HFFc6 (cell line): Measurements from ENCODE around the gene EFNA1. TPM values are rescaled to one million over a fixed set of nuclear protein-coding genes. Genes with fewer than 3 reads are reported as not detected.

Experiments
- DNase-seq: peaks from one replicate; pipeline ENCODE4 v3.0.0-alpha.2; 2018
- H3K27ac Mint-ChIP-seq: 2 replicates; pipeline ENCODE4 v1.8.0; 2020; ENCODE audit warnings: mild to moderate bottlenecking, mixed read lengths
- H3K27me3 Mint-ChIP-seq: 2 replicates; pipeline ENCODE4 v1.8.0; 2021; ENCODE audit warnings: mild to moderate bottlenecking, moderate library complexity, mixed read lengths; ENCODE audit not compliant: insufficient read depth
- H3K36me3 Mint-ChIP-seq: 2 replicates; pipeline ENCODE4 v1.8.0; 2021; ENCODE audit warnings: low read depth, mixed read lengths
- H3K4me1 Mint-ChIP-seq: 2 replicates; pipeline ENCODE4 v1.8.0; 2020; ENCODE audit warnings: low read depth, mixed read lengths
- H3K4me3 Mint-ChIP-seq: 2 replicates; pipeline ENCODE4 v1.8.0; 2020; ENCODE audit warnings: mild to moderate bottlenecking, moderate library complexity, mixed read lengths
- H3K9me3 Mint-ChIP-seq: 2 replicates; pipeline ENCODE4 v1.8.0; 2020; ENCODE audit warnings: mild to moderate bottlenecking, mixed read lengths
- CTCF ChIP-seq: fragments of 200-600 bp; sonication (generic); IDR thresholded peaks from 2 replicates; pipeline ENCODE4 v1.5.0; 2021; ENCODE audit warnings: antibody characterized with exemption, mild to moderate bottlenecking
- total RNA-seq, 6 experiments: library from RNA; stranded (reverse); fragmentation: NEBNext Ultra II Directional; extraction: Animal tissue kit (Norgen Biotek cat#: 25700); gene quantifications; 2 replicates in 1 of 6; 3 replicates in 5 of 6; pipeline ENCODE4 v1.2.3, GENCODE V29; 2021

Gene EFNA1
- total RNA-seq, 6 experiments from 2014 or later, result 0.19 TPM; not detected in 5

- Mint-ChIP-seq H3K27me3 (no peaks in the 10 kb centered on the region; the same call in 1 of the 2 replicates), H3K4me1 (0 out of 2 replicates have a peak, but pooled peaks cover 6% of the 10 kb centered on the region), H3K27ac (no peak overlapping the region), H3K9me3 (no peaks in the 10 kb centered on the region), H3K36me3 (peaks cover 4% of the 10 kb centered on the region; the same call in 1 of the 2 replicates), H3K4me3 (no peak overlapping the region)
- no peak for DNase-seq
- TF ChIP-seq CTCF, result no peak
Measured at GRCh38 chr1:155182052-155182550, 54.4 kb downstream of the EFNA1 start.

GRCh38 chr1:155183775-155184221 lies 56.1 kb downstream of the EFNA1 start:
- no peaks in the 10 kb centered on the region; the same call in 1 of the 2 replicates for H3K27me3 Mint-ChIP-seq

GRCh38 chr1:155184351-155184811 lies 56.7 kb downstream of the EFNA1 start:
- H3K27ac Mint-ChIP-seq, result no peak overlapping the region
- H3K27me3 Mint-ChIP-seq, result no peaks in the 10 kb centered on the region; the same call in 1 of the 2 replicates
- no peak for DNase-seq
- H3K36me3 Mint-ChIP-seq, result peaks cover 5% of the 10 kb centered on the region; the same call in 1 of the 2 replicates
- 0 out of 2 replicates have a peak, but pooled peaks cover 7% of the 10 kb centered on the region for H3K4me1 Mint-ChIP-seq
- no peaks in the 10 kb centered on the region for H3K9me3 Mint-ChIP-seq
- H3K4me3 Mint-ChIP-seq, result no peak overlapping the region
- TF ChIP-seq CTCF, result no peak

More at GRCh38 chr1:155183775-155184221, 56.1 kb downstream of the EFNA1 start:
- no peak overlapping the region for H3K27ac Mint-ChIP-seq
- no peak for DNase-seq
- no peak overlapping the region for H3K4me3 Mint-ChIP-seq
- 0 out of 2 replicates have a peak, but pooled peaks cover 7% of the 10 kb centered on the region for H3K4me1 Mint-ChIP-seq
- H3K36me3 Mint-ChIP-seq, result peaks cover 8% of the 10 kb centered on the region; the same call in 1 of the 2 replicates
- H3K9me3 Mint-ChIP-seq, result no peaks in the 10 kb centered on the region
- TF ChIP-seq CTCF, result no peak

Other genes with a start within 250 kb of the EFNA1 start
- gene PMVK, start 191.2 kb upstream of the EFNA1 start, total RNA-seq, result 10 to 100 TPM; 29.1 to 33.4 (median 32.5) TPM
- gene PBXIP1, start 171.8 kb upstream of the EFNA1 start, total RNA-seq, result 10 to 100 TPM; 26.4 to 42.5 (median 28.1) TPM
- gene PYGO2, start 166.1 kb upstream of the EFNA1 start, total RNA-seq, result 10 to 100 TPM; 19.9 to 23.7 (median 21.3) TPM
- gene SHC1, start 157.1 kb upstream of the EFNA1 start, total RNA-seq, result 100 to 1,000 TPM; 371 to 461 (median 401) TPM
- 100 to 1,000 TPM in 3 of 6 experiments, 10 to 100 TPM in 3; 52.7 to 111 (median 98.8) TPM for gene CKS1B, start 153.2 kb upstream of the EFNA1 start, total RNA-seq
- gene FLAD1, start 144.5 kb upstream of the EFNA1 start, total RNA-seq, result 10 to 100 TPM; 25.1 to 35.3 (median 29.6) TPM
- under 1 TPM in 1 of 6 experiments, not detected in 5; 0.46 TPM for gene LENEP, start 134.3 kb upstream of the EFNA1 start, total RNA-seq
- gene ZBTB7B, start 125.1 kb upstream of the EFNA1 start, total RNA-seq, result 10 to 100 TPM; 31.1 to 37.1 (median 34.1) TPM
- under 1 TPM in 2 of 6 experiments, not detected in 4; 0.08 to 0.14 TPM for gene DCST2, start 94.1 kb upstream of the EFNA1 start, total RNA-seq
- gene DCST1, start 94.1 kb upstream of the EFNA1 start, total RNA-seq, result not detected
- gene ADAM15, start 76.6 kb upstream of the EFNA1 start, total RNA-seq, result 10 to 100 TPM; 51.1 to 66.9 (median 63.7) TPM
- gene EFNA4, start 64.1 kb upstream of the EFNA1 start, total RNA-seq, result 1 to 10 TPM; 3.6 to 5.6 (median 4.8) TPM
- gene EFNA3, start 49.0 kb upstream of the EFNA1 start, total RNA-seq, result under 1 TPM; 0.25 to 0.87 (median 0.55) TPM
- gene SLC50A1, start 8.0 kb downstream of the EFNA1 start, total RNA-seq, result 10 to 100 TPM; 23.5 to 36.4 (median 29.5) TPM
- gene DPM3, start 12.7 kb downstream of the EFNA1 start, total RNA-seq, result 100 to 1,000 TPM in 1 of 6 experiments, 10 to 100 TPM in 5; 66.2 to 110 (median 86.2) TPM
- gene KRTCAP2, start 45.4 kb downstream of the EFNA1 start, total RNA-seq, result 100 to 1,000 TPM; 231 to 351 (median 285) TPM
- 1 to 10 TPM; 5.1 to 7.1 (median 6.1) TPM for gene TRIM46, start 46.0 kb downstream of the EFNA1 start, total RNA-seq
- 10 to 100 TPM; 13.9 to 20.3 (median 16.9) TPM for gene THBS3, start 80.0 kb downstream of the EFNA1 start, total RNA-seq
- gene MTX1, start 80.8 kb downstream of the EFNA1 start, total RNA-seq, result 10 to 100 TPM; 49.8 to 55.4 (median 51.5) TPM
- gene ENTREP3, start 127.6 kb downstream of the EFNA1 start, total RNA-seq, result 10 to 100 TPM; 53.6 to 81.3 (median 58.8) TPM
- gene SCAMP3, start 134.5 kb downstream of the EFNA1 start, total RNA-seq, result 100 to 1,000 TPM; 125 to 150 (median 135) TPM
- 10 to 100 TPM; 24.8 to 32.8 (median 30.0) TPM for gene CLK2, start 145.6 kb downstream of the EFNA1 start, total RNA-seq
- 1 to 10 TPM; 1.3 to 1.6 (median 1.5) TPM for gene HCN3, start 149.6 kb downstream of the EFNA1 start, total RNA-seq
- not detected for gene PKLR, start 173.6 kb downstream of the EFNA1 start, total RNA-seq
- 100 to 1,000 TPM; 117 to 147 (median 127) TPM for gene FDPS, start 181.0 kb downstream of the EFNA1 start, total RNA-seq
- gene RUSC1, start 193.0 kb downstream of the EFNA1 start, total RNA-seq, result 10 to 100 TPM; 26.6 to 36.0 (median 32.9) TPM